Measurements from ENCODE around the gene KCTD16.
A peak's percentile ranks its signal among the peaks of the same experiment; 100 is the strongest.

KCTD16 gene

DNA sequence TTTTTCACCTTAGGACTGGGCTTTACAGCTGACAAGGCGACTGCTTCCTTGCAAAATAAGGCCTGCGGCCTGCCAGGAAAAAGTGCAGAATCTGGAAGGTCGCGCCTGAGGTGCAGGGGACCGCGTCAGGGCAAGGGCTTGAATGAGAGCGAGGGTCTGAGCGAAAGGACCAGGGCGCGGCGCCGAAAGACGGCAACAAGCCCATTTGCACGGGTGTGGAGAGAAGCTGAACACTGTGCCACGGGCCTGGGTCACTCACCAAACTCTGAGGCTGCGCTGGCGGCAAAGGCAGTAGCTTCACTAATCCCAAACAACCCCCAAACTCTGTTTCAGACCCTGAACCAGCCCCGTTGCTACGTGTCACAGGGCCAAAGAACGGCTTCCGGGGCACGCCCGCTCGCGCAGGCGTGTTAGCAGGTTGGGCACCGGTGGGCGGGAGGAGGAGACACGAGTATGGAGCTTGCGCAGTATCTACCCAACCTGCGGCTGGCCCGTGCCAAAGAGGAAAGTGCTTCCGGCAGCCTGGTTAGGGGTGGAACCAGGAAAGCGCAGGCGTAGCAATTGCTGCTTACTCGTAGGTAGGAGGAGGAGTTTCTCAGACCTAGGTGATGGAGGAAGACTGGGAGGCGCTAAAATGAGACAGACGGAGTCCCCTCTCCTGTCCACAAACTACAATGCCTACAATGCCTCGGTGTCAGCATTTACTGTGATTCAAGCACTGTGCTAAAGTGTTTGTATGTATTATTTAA lies at the start of gene KCTD16, which contains the start of gene YIPF5:
Gene KCTD16 (plus strand): TSS at position 598 of the 749 bp plus-strand sequence.
Gene YIPF5 (minus strand): TSS at position 384 of the 749 bp plus-strand sequence. CDS start 704 bp downstream, outside the sequence.
- DNase-seq (ENCODE audit: low spot score): peak; percentile 98

DNA sequence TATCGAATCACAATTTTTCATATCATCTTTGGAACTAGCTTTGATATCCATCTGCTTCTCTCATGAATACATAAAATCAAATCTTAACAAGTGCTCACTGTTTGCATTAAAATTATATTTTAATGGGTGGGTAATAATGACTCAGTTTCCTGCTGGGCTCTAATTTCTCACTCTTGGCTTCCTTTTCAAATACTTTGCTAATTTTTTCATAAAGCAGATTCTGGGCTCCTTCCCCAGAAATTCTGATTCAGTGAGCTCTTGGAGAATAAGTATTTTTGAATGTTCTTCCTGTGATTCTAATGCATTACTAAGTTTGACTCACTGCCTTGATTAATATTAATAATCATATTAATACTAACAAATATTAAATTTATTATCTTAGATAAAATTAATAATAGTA lies 49.1 kb upstream of the KCTD16 start:
- no peak for DNase-seq (ENCODE audit: low spot score)

DNA sequence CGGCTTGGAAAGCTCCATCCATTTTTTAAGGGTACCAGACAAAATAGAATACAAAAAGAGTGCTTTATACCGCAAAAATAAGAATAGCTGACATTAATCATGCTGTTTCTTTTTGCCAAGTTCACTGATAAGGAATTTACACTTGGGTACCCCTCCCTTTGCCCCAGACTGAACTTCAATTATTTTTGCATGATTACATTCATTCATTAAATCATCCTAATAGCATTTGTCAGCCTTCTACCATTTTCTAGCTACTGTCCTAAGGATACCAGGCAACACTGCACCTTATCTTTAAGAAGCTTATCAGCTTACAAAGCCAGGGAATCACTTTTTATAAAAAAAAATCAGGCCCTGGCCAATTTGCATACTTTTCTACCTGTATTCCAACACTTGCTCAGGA lies 48.6 kb upstream of the KCTD16 start:
- DNase-seq (ENCODE audit: low spot score): no peak

- DNase-seq (ENCODE audit: low spot score): no peak
These were observed 48.0 kb upstream of the KCTD16 start for GRCh38 chr5:144122641-144123040.

GRCh38 chr5:144125163-144125726 lies 45.4 kb upstream of the KCTD16 start:
- DNase-seq (ENCODE audit: low spot score): no peak

DNA sequence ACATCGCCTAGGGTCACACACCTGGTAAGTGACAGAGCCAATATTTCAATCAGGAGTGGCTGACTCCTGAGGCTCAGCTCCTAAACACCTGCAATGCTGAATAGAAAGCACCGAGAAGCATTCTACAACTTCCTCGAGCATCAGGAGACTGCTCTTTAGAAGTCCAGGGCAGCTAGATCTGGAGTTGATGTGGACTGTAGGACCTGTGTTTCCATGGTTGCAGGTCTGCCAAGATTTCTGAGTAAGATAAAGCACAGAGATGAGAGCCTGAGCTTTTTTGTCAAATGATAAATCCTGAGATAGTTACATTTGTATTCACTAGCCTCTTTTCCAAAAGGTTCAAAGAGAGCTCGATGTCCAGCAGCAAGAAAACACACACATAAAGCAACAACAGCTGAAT lies 44.0 kb upstream of the KCTD16 start:
- DNase-seq (ENCODE audit: low spot score): no peak

DNA sequence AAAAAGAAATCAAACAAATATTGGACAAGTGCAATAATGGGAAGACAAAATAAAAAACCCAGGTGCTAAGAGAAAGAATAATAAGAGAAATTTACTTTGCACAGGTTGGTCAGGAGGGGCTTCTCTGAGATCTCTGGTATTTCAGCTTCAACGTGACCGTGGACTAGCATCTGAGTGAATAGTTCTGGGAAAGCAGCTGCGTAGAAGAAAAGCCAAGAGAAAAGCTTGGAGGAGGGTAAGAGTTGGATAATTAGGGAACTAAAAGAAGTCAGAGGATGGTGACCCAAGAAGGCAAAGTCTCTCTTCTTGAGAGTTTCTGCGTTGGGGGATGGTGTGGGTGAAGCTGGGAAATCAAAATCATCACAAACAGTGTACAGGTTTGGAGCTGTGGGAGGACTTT lies 41.8 kb upstream of the KCTD16 start:
- DNase-seq (ENCODE audit: low spot score): no peak

GRCh38 chr5:144130306-144130705 lies 40.4 kb upstream of the KCTD16 start:
- no peak for DNase-seq (ENCODE audit: low spot score)

DNA sequence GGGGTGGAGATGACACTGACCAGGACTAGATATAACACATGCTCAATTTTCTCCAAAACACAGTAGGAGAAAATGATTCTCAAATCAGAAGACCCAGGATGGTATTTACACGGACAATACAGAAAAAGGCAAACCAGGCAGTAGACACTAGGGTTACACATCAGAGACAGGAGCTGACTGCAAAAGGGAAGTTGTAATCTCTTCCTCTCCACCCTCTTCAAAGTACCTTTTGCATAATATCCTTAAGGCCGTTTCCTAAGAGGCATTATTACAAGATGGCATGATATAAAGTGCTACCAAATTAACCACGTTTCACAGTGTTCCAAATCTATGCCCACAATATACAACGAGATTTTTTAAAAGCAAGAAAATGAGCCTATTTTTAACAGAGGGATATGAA lies 39.4 kb upstream of the KCTD16 start:
- DNase-seq (ENCODE audit: low spot score): no peak

DNA sequence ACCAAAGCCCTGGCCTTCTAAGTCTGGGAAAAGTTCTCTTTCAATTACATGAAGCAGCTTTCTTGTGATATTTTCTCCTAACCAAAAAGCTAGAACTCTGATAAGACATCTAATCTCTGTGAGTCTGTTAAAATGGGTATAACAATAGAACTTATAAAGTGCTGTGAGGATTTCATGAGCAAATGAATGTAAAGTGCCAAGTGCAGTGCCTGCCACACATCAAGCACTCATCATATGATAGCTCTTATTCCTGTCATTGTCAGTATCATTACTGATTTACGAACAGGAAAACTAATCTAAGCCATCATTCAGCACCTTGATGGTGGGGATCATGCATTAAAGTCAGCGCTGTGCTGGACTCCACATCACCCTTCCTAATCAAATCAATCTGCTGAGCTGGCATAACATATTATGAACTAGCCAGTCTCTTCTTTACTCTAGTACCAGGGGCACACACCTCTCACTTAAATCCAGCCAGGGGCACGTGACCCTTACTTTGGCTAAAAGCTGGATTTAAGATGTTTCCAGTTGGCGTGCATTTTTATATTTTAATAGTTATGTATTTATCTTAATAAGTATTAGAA lies 37.5 kb upstream of the KCTD16 start:
- DNase-seq (ENCODE audit: low spot score): no peak

DNA sequence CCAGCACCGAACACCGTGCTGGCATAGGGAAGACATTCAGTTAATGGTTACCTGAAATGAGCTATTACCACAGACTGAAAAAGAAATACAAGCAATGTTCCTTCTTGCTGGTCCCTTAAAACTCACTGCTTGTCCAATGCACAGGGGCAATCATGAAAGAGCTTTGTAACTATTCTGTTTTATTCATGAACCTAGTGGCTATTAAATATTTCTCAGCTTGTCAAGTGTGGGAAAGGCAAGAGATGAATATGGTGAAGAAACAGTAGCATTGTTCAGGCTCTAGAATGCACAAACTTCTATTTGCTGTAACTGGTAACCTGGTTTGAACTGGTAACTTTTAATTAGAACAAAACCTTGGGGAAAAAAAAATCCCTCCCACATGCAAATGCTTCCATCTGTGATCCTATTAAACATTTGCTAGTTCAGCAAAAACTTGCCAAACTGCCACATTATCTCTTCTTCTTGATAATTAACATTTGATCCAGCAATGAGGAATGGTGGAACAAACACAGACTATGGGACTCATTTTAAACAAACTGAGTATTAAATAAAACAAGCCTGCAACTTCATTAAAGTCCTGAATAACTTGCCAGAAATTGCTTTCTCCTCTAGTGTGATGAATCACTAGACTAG lies 36.4 kb upstream of the KCTD16 start:
- DNase-seq (ENCODE audit: low spot score): no peak

DNA sequence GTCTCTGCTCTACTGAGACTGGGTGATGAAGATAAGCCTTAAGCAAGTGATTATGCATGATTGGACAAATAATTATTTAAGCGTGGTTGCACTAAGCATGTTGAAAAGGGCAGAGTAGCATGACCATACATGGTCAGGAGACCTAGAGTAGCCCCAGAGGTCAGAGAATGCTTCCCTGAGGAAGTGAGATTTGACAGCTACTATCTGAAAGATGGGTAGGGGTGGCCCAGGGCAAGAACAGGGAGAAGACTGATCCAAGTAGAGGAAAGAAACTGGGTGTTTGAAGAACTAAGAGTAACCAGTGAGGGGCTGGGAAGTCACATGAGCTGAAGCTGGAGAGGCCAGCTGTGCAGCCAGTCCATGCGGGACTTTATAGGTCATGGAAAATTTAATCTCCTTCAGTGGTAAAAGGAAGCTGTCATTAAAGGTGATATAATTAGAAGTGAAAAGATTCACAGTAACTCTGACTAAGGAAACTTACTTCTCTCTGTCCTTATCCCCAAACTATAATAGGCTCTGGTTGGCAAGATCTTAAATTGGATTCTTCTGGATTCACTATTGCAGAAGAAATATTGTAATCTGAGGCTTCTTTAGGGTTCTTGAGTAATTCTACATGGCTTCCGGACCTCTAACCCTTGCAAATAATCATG lies 35.4 kb upstream of the KCTD16 start:
- no peak for DNase-seq (ENCODE audit: low spot score)

GRCh38 chr5:144139586-144139985 lies 31.1 kb upstream of the KCTD16 start:
- no peak for DNase-seq (ENCODE audit: low spot score)

DNA sequence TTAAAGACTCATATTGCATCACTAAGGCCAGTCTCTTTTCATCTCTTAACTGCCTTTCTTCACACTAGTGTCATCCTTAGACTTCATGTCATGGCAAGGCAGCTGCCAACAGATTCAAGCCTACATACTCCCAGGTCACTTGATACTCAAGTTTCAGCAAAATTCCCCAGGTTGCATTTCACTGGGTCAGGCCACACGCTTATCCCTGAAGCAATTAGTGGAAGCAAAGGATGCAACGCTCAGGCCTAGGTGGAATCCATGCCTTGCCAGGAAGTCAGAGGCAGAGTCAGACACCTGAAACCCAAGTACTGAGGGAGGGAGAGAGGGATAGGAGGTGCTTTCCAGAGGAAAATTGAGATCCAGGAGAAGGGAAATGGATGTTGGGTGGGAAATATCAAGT lies 29.1 kb upstream of the KCTD16 start:
- no peak for DNase-seq (ENCODE audit: low spot score)

GRCh38 chr5:144142139-144142823 lies 28.4 kb upstream of the KCTD16 start:
- peak; percentile 35 for DNase-seq (ENCODE audit: low spot score)

DNA sequence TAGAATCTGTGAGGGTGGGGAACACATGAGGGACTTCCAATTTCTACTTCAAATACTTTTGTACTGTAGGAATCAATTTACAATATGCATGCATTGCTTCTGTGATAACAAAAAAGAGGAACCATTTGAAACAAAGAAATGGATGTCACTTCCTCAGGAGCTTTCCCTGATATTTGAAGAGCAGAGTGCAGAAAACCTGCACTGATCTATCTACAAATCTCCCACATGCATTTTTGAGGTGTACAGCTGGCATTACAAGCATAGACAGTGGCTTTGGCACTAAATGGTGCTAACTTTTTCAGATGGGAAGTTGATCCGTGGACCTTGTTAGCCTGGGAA lies 27.9 kb upstream of the KCTD16 start:
- no peak for DNase-seq (ENCODE audit: low spot score)

DNA sequence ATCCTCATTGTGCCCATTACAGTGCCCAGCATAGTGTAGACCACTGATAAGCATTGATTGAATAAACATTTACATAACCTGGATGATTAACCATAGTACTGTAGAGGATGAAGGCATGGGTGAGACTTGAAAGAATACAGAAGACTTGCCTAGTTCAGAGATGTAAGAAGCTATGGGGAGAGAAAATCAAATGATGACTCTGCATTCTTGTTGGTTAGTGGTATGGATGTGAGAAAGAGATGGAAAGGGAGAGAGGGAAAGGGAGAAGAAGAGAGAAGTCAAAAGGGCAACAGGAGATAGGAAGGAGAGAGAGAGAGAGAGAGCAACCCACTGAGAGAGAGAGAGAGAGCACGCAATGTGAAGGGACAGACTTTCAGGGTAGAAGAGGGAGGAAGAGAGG lies 27.0 kb upstream of the KCTD16 start:
- no peak for DNase-seq (ENCODE audit: low spot score)

- no peak for DNase-seq (ENCODE audit: low spot score)
These were observed 25.5 kb upstream of the KCTD16 start for GRCh38 chr5:144144956-144145751.

DNA sequence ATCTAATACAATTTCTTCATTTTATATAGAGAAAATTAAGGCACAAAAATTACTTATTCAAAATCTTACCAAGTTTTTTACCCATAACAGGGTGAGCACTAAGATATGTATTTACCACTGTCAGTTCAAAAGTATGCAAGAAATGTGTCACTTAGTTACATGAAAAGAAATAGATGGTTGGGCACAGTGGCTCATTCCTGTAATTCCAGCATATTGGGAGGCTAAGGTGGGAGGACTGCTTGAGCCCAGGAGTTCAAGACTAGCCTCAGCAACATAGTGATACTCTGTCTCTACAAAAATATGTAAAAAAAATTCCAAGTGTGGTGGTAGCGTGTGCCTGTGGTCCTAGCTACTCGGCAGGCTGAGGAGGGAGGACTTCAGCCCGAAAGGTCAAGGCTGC lies 19.6 kb upstream of the KCTD16 start:
- no peak for DNase-seq (ENCODE audit: low spot score)

GRCh38 chr5:144156767-144157171 lies 13.9 kb upstream of the KCTD16 start:
- DNase-seq (ENCODE audit: low spot score): no peak

DNA sequence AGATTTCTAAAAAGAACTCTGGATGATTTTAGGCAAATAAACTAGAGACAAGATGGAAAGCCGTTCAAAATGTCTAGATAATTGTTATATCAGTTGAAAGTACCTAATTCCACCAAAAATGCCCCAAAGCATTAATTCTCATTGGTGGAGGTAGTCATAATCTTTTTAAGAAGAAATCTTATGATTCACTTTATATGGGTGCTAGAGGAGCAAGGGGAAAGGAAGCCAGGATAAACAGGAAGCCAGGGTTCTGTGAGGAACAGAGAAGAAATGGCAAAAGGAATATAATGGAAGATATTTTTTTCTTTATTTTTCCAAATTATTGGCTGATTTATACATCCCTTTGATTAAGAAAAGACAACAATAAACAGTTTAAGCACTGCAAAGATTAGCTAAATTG lies 8.0 kb upstream of the KCTD16 start:
- DNase-seq (ENCODE audit: low spot score): no peak
